H1 (cell line): Measurements from ENCODE around the gene OPHN1.

Source experiments
- POLR2A ChIP-seq, 2 experiments: IDR thresholded peaks; 1 replicate in 1 of 2; 2 replicates in 1 of 2; pipeline ENCODE4 v1.6.1; 2011; ENCODE audit warnings: low read depth in 2 of 2, low read length in 2 of 2, mild to moderate bottlenecking in 2 of 2; ENCODE audit errors: control extremely low read depth in 1 of 2
- YY1 ChIP-seq: IDR thresholded peaks from 2 replicates; pipeline ENCODE4 v1.6.1; 2011; ENCODE audit warnings: low read depth, mild to moderate bottlenecking, low read length
- ZNF274 ChIP-seq: IDR thresholded peaks from 2 replicates; pipeline ENCODE4 v1.7.0; 2012; ENCODE audit warnings: low read length, borderline replicate concordance; ENCODE audit errors: extremely low read depth

DNA sequence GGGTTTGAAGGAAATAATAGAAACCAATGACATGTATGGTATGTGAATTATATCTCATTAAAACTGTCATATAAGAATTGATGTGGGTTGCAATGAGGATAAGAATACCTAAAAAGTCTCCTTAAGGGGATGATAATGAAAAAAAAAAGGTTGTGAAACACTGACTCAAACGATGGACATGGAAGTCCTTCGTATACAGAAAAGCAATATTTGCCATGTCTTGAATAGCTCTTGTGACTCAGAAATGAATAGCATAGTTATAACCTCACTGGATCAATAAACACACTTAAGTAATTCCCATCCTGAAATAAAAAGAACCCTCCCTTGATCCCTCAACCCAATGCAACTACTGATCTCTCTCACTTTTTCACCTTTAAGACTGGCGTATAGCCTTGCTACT, 89.7 kb downstream of the OPHN1 start:
- TF ChIP-seq POLR2A (IDR thresholded peaks at IDR 0.05; ENCODE audit: control extremely low read depth in 1 of 2, low read depth in 2 of 2, low read length in 2 of 2) (no peak), ZNF274 (no peak), YY1 (no peak)
